HCT116 (cell line): ENCODE measurements around the gene GALNT16. TPM values are rescaled to one million over a fixed set of nuclear protein-coding genes. Genes with fewer than 3 reads are reported as not detected.

Experiments
- ATAC-seq: fragments of 200-7000 bp; cut with Tn5 transposase; 2 replicates; pipeline ENCODE4 v1.9.1; 2020; ENCODE audit warnings: mild to moderate bottlenecking, moderate library complexity
- BruUV-seq: library from RNA; stranded (reverse); fragments of 400-500 nt; replicated peaks from 2 replicates; lab custom pipeline; 2021; lab: Mats Ljungman, UMichigan
- CTCF ChIA-PET: fragments of 300-600 bp; sonication (Branson Sonifier 250); formaldehyde crosslinking; loops from one replicate; lab custom pipeline; 2021; ENCODE audit warnings: antibody characterized with exemption; lab: Charles Lee
- POLR2A ChIA-PET: fragments of 300-600, 350-600 bp; sonication (Branson Sonifier 250); formaldehyde crosslinking; loops from one replicate; lab custom pipeline; 2021; ENCODE audit warnings: antibody characterized with exemption; lab: Charles Lee
- RAD21 ChIA-PET, 2 experiments: fragments of 300-600 bp; sonication (Branson Sonifier 250); formaldehyde crosslinking; loops; one replicate each; lab custom pipeline; 2023; ENCODE audit warnings: low total read pairs in 2 of 2; ENCODE audit not compliant: uncharacterized antibody in 2 of 2, unreplicated experiment in 2 of 2, low non-redundant PET in 1 of 2; lab: Charles Lee
- DNase-seq: peaks from one replicate; pipeline ENCODE4 v3.0.0-alpha.2; 2010; ENCODE audit warnings: low read depth, low spot score
- H2AFZ ChIP-seq: fragments of 200-600 bp; shearing (Covaris generic), sonication (generic); 2 replicates; pipeline ENCODE4 v1.6.1; 2017; ENCODE audit warnings: low read depth, mixed run types, mixed read lengths, antibody characterized with exemption, low read length; ENCODE audit not compliant: poor library complexity, severe bottlenecking
- H3K27ac ChIP-seq: 2 replicates; pipeline ENCODE4 v1.5.1; 2012; ENCODE audit warnings: low read depth, low read length
- H3K27me3 ChIP-seq: fragments of 200-600 bp; sonication (generic); 2 replicates; pipeline ENCODE4 v1.6.1; 2016; ENCODE audit warnings: mixed run types, low read length, mixed read lengths; ENCODE audit not compliant: insufficient read depth
- H3K36me3 ChIP-seq, 2 experiments: fragments of 200-500 bp in 1 of 2; fragments of 200-600 bp in 1 of 2; sonication (Bioruptor generic) in 1 of 2; sonication (generic) in 1 of 2; 2 replicates each; pipeline versions ENCODE4 v1.5.1 to v1.6.1; 2014 to 2016; ENCODE audit warnings: low read length in 2 of 2, inconsistent platforms in 1 of 2, mixed read lengths in 1 of 2, mixed run types in 1 of 2; ENCODE audit not compliant: insufficient read depth in 2 of 2, control insufficient read depth in 1 of 2
- H3K4me1 ChIP-seq, 2 experiments: fragments of 200-600 bp in 1 of 2; sonication (generic) in 1 of 2; 2 replicates each; pipeline versions ENCODE4 v1.5.1 to v1.6.1; 2012 to 2017; ENCODE audit warnings: low read length in 2 of 2, inconsistent platforms in 1 of 2, mild to moderate bottlenecking in 1 of 2, mixed read lengths in 1 of 2, mixed run types in 1 of 2, moderate library complexity in 1 of 2; ENCODE audit not compliant: insufficient read depth in 2 of 2, control insufficient read depth in 1 of 2
- H3K4me2 ChIP-seq: fragments of 200-600 bp; sonication (generic); 2 replicates; pipeline ENCODE4 v1.6.1; 2017; ENCODE audit warnings: mixed run types, low read length, mixed read lengths
- H3K4me3 ChIP-seq, 2 experiments: fragments of 200-600 bp in 1 of 2; sonication (generic) in 1 of 2; replicated peaks in 1 of 2; 2 replicates each; pipeline ENCODE4 v1.5.1; 2011 to 2016; ENCODE audit warnings: low read length in 2 of 2, control low read depth in 1 of 2, low read depth in 1 of 2, mild to moderate bottlenecking in 1 of 2, mixed read lengths in 1 of 2, mixed run types in 1 of 2
- H3K79me2 ChIP-seq: fragments of 200-600 bp; sonication (generic); 2 replicates; pipeline ENCODE4 v1.6.1; 2017; ENCODE audit warnings: mild to moderate bottlenecking, mixed run types, low read length, moderate library complexity, mixed read lengths; ENCODE audit not compliant: insufficient read depth
- H3K9ac ChIP-seq: fragments of 200-600 bp; sonication (generic); 2 replicates; pipeline ENCODE4 v1.6.1; 2016; ENCODE audit warnings: low read length, mixed read lengths
- H3K9me2 ChIP-seq: fragments of 200-600 bp; sonication (generic), shearing (Covaris generic); 2 replicates; pipeline ENCODE4 v1.6.1; 2017; ENCODE audit warnings: mixed run types, mild to moderate bottlenecking, moderate library complexity; ENCODE audit not compliant: insufficient read depth
- H3K9me3 ChIP-seq, 2 experiments: fragments of 200-500 bp in 1 of 2; fragments of 200-600 bp in 1 of 2; sonication (Bioruptor generic) in 1 of 2; sonication (generic) in 1 of 2; 2 replicates each; pipeline ENCODE4 v1.6.1; 2014 to 2017; ENCODE audit warnings: low read length in 2 of 2, mixed read lengths in 2 of 2, inconsistent platforms in 1 of 2, low read depth in 1 of 2, mild to moderate bottlenecking in 1 of 2, mixed run types in 1 of 2, moderate library complexity in 1 of 2; ENCODE audit not compliant: control insufficient read depth in 1 of 2, insufficient read depth in 1 of 2
- H4K20me1 ChIP-seq: fragments of 200-600 bp; sonication (generic), shearing (Covaris generic); 2 replicates; pipeline ENCODE4 v1.6.1; 2017; ENCODE audit warnings: mixed run types, mild to moderate bottlenecking, moderate library complexity; ENCODE audit not compliant: insufficient read depth
- EGR1 ChIP-seq: IDR thresholded peaks from 2 replicates; pipeline ENCODE4 v1.6.1; 2012; ENCODE audit warnings: low read depth
- ELF1 ChIP-seq: IDR thresholded peaks from 2 replicates; pipeline ENCODE4 v1.6.1; 2012; ENCODE audit warnings: low read depth, borderline replicate concordance
- EZH2phosphoT487 ChIP-seq: fragments of 200-600 bp; IDR thresholded peaks from 2 replicates; pipeline ENCODE4 v1.6.1; 2018; ENCODE audit warnings: antibody characterized with exemption, borderline replicate concordance
- FOSL1 ChIP-seq: IDR thresholded peaks from 2 replicates; pipeline ENCODE4 v1.6.1; 2012; ENCODE audit warnings: low read depth
- JUND ChIP-seq: IDR thresholded peaks from 2 replicates; pipeline ENCODE4 v1.6.1; 2012
- RAD21 ChIP-seq: IDR thresholded peaks from 2 replicates; pipeline ENCODE4 v1.6.1; 2012; ENCODE audit warnings: low read depth, mild to moderate bottlenecking
- SIN3A ChIP-seq: IDR thresholded peaks from 2 replicates; pipeline ENCODE4 v1.6.1; 2012; ENCODE audit warnings: low read depth
- SP1 ChIP-seq: IDR thresholded peaks from 2 replicates; pipeline ENCODE4 v1.6.1; 2012; ENCODE audit warnings: low read depth
- YY1 ChIP-seq: IDR thresholded peaks from 2 replicates; pipeline ENCODE4 v1.6.1; 2011; ENCODE audit warnings: low read length, low read depth, moderate library complexity, mild to moderate bottlenecking; ENCODE audit not compliant: insufficient replicate concordance; ENCODE audit errors: extremely low read depth
- intact Hi-C: fragments of 100-400 bp; cut with micrococcal nuclease; formaldehyde crosslinking; loops from 2 replicates; pipeline ENCODE4 v1.10.0; 2022
- total RNA-seq: library from RNA; stranded (reverse); gene quantifications from one replicate; pipeline ENCODE4 v1.2.1, GENCODE V29; 2021; ENCODE audit not compliant: unreplicated experiment
- TF ChIP-seq, protein P1 (sequence below): IDR thresholded peaks from 2 replicates; pipeline ENCODE4 v1.6.1; 2012; ENCODE audit warnings: low read depth
- TF ChIP-seq, protein P2 (sequence below): IDR thresholded peaks from 2 replicates; pipeline ENCODE4 v1.6.1; 2011; ENCODE audit warnings: mild to moderate bottlenecking, low read length, moderate library complexity; ENCODE audit not compliant: insufficient replicate concordance; ENCODE audit errors: extremely low read depth
- TF ChIP-seq, protein P3 (sequence below): IDR thresholded peaks from 2 replicates; pipeline ENCODE4 v1.6.1; 2012

Gene GALNT16
- total RNA-seq, 1 experiment from 2014 or later = 0.32 TPM

DNA sequence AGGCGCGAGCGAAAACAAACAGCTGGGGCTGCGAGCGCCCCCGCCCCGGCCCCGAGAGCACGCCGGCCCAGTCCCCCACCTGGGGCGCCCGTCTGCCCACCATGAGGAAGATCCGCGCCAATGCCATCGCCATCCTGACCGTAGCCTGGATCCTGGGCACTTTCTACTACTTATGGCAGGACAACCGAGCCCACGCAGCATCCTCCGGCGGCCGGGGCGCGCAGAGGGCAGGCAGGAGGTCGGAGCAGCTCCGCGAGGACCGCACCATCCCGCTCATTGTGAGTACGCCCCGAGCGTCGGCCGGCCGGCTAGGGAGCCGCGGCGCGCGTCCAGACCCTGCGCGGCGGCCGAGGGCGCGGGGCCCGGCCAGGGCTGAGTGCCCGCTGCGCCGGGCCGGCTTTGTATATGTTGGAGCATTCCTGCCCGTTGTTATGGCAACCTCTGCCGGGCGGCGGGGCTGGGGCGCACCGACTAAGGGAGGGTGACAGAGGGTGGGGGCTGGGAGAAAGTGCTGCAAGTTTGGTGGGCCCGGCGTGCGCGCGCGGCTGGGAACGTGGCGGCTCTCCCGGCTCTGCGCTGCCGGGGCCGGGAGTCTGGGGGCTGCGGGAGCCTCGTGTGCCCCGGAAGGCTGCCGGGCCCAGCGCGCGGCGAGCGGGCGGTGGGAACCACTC lies 367 bp downstream of the GALNT16 start:
- H4K20me1 ChIP-seq = no peaks in the 10 kb centered on the region
- CTCF ChIA-PET = interaction anchor here (1.0 to 1.3 kb wide), 2 partner anchors 15 to 202 kb away, joined by 3 to 4 read pairs; no protein-coding TSS in a partner anchor
- H3K79me2 ChIP-seq = no peaks in the 10 kb centered on the region
- RAD21 ChIA-PET = no interaction called here
- ATAC-seq = no peak
- no peak overlapping the region for H3K27ac ChIP-seq
- H3K27me3 ChIP-seq = peaks cover 10% of the 10 kb centered on the region; the same call in 1 of the 2 replicates
- DNase-seq = no peak
- H3K9ac ChIP-seq = no peak overlapping the region
- H3K9me3 ChIP-seq = no peaks in the 10 kb centered on the region
- intact Hi-C loops = no loop called here
- H3K4me1 ChIP-seq = peaks cover 0 to 5% of the 10 kb centered on the region in 2 experiments; a peak in 2 of 4 replicates
- TF ChIP-seq FOSL1 = no peak
- H3K36me3 ChIP-seq = no peaks in the 10 kb centered on the region
- POLR2A ChIA-PET = interaction anchor here (0.6 kb wide), 1 partner anchor 70 kb away, joined by 3 read pairs; no protein-coding TSS in a partner anchor
- no TSS peak for BruUV-seq
- no peaks in the 10 kb centered on the region for H3K9me2 ChIP-seq
- H3K4me3 ChIP-seq = no peak overlapping the region
- H3K4me2 ChIP-seq = no peak overlapping the region
- H2AFZ ChIP-seq = no peak overlapping the region

DNA sequence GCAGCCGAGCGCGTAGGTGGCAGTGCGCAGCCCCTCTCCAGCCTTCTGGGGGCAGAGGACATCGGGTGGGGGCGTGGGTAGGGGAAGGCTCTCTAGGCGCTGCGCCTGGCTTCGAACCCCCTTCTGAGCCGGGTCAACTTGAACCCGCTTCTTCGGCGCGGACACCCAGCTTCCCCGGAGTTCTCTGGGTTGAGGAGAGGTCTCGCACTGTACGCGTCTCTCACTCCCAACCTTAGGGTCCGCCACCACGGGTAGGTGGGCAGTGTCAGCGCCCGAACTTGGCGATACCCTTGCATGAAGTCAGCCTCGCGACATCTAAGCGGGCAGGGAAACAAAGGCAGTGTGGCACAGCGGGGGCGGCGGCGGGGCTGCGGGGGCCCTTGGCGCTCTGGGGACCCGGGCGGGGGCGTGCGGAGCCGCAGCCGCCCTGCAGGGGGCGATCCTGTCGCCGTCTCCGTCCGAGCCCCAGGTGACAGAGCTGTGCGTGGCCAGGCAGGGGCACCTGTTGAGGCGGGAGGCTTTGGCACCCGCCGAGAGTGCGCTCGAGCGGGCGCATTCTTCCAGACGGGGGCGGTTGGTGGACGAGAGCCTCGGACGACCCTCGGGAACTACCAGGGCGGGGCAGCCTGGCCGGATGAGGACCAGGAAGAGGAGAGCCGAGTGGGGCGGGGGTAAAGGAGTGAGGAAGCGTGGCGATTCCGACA lies 1.1 kb downstream of the GALNT16 start:
- no peak for DNase-seq
- intact Hi-C loops = no loop called here
- no TSS peak for BruUV-seq
- Histone ChIP-seq H4K20me1 (no peaks in the 10 kb centered on the region), H3K9ac (no peak overlapping the region), H3K27me3 (peaks cover 10% of the 10 kb centered on the region; the same call in 1 of the 2 replicates), H3K27ac (no peak overlapping the region), H3K4me1 (peaks cover 0 to 5% of the 10 kb centered on the region in 2 experiments; a peak in 2 of 4 replicates), H3K9me2 (no peaks in the 10 kb centered on the region), H3K36me3 (no peaks in the 10 kb centered on the region), H2AFZ (no peak overlapping the region), H3K4me3 (no peak overlapping the region), H3K4me2 (peak overlapping the region; percentile 51), H3K9me3 (no peaks in the 10 kb centered on the region), H3K79me2 (no peaks in the 10 kb centered on the region)
- peak; percentile 95 for ATAC-seq
- POLR2A ChIA-PET = interaction anchor here (0.6 kb wide), 1 partner anchor 70 kb away, joined by 3 read pairs; no protein-coding TSS in a partner anchor
- RAD21 ChIA-PET = no interaction called here
- CTCF ChIA-PET = interaction anchor here (0.6 to 1.3 kb wide), 7 partner anchors 14 to 202 kb away, joined by 3 to 8 read pairs (median 4); no protein-coding TSS in a partner anchor
- no peak for TF ChIP-seq SP1
- peak; percentile 54 for TF ChIP-seq RAD21
- TF ChIP-seq JUND = no peak
- TF ChIP-seq, protein P1, sequence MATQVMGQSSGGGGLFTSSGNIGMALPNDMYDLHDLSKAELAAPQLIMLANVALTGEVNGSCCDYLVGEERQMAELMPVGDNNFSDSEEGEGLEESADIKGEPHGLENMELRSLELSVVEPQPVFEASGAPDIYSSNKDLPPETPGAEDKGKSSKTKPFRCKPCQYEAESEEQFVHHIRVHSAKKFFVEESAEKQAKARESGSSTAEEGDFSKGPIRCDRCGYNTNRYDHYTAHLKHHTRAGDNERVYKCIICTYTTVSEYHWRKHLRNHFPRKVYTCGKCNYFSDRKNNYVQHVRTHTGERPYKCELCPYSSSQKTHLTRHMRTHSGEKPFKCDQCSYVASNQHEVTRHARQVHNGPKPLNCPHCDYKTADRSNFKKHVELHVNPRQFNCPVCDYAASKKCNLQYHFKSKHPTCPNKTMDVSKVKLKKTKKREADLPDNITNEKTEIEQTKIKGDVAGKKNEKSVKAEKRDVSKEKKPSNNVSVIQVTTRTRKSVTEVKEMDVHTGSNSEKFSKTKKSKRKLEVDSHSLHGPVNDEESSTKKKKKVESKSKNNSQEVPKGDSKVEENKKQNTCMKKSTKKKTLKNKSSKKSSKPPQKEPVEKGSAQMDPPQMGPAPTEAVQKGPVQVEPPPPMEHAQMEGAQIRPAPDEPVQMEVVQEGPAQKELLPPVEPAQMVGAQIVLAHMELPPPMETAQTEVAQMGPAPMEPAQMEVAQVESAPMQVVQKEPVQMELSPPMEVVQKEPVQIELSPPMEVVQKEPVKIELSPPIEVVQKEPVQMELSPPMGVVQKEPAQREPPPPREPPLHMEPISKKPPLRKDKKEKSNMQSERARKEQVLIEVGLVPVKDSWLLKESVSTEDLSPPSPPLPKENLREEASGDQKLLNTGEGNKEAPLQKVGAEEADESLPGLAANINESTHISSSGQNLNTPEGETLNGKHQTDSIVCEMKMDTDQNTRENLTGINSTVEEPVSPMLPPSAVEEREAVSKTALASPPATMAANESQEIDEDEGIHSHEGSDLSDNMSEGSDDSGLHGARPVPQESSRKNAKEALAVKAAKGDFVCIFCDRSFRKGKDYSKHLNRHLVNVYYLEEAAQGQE = no peak
- TF ChIP-seq ELF1 = no peak
- TF ChIP-seq, protein P2, sequence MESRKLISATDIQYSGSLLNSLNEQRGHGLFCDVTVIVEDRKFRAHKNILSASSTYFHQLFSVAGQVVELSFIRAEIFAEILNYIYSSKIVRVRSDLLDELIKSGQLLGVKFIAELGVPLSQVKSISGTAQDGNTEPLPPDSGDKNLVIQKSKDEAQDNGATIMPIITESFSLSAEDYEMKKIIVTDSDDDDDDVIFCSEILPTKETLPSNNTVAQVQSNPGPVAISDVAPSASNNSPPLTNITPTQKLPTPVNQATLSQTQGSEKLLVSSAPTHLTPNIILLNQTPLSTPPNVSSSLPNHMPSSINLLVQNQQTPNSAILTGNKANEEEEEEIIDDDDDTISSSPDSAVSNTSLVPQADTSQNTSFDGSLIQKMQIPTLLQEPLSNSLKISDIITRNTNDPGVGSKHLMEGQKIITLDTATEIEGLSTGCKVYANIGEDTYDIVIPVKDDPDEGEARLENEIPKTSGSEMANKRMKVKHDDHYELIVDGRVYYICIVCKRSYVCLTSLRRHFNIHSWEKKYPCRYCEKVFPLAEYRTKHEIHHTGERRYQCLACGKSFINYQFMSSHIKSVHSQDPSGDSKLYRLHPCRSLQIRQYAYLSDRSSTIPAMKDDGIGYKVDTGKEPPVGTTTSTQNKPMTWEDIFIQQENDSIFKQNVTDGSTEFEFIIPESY = no peak
- no peak for TF ChIP-seq YY1
- TF ChIP-seq, protein P3, sequence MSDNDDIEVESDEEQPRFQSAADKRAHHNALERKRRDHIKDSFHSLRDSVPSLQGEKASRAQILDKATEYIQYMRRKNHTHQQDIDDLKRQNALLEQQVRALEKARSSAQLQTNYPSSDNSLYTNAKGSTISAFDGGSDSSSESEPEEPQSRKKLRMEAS = no peak
- no peak for TF ChIP-seq EZH2phosphoT487
- TF ChIP-seq EGR1 = 0 out of 2 replicates have a peak, but pooled peaks have one; percentile 32
- no peak for TF ChIP-seq SIN3A
